ENCODE data around the gene ACVR1B. TPM values are rescaled to one million over a fixed set of nuclear protein-coding genes. Genes with fewer than 3 reads are reported as not detected.

The ACVR1B gene
- total RNA-seq, 1 donor, result 17.1 TPM

GRCh38 chr12:51932218-51933076 lies 19.1 kb upstream of the ACVR1B start:
- peak; percentile 39 for DNase-seq (ENCODE audit: low read depth)
- no peak overlapping the region for H3K4me3 ChIP-seq (ENCODE audit: low read depth, low read length)
- no peak for TF ChIP-seq CTCF (IDR thresholded peaks at IDR 0.05; ENCODE audit: insufficient read depth, low read length)

DNA sequence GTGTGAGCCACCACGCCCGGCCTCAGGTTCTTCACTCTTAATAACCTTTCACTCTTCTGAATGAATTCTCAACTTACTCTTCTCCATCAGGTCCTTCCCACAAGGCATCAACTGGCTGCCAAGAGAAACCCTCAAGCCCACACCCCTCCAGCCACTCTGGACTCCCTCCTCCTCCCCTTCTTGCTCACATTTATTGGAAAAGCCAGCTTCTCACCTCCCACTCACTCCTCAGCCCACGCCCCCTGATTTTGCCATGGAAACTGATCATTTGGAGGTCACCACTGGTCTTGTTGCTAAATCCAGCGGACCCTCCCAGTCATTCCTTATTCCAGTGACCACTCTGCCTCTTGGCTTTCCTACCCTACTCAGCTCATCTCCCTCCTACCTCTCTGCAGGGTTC lies 17.4 kb upstream of the ACVR1B start:
- no peak overlapping the region for H3K4me3 ChIP-seq (ENCODE audit: low read depth, low read length)
- DNase-seq (ENCODE audit: low read depth), result no peak
- TF ChIP-seq CTCF (IDR thresholded peaks at IDR 0.05; ENCODE audit: insufficient read depth, low read length), result no peak

DNA sequence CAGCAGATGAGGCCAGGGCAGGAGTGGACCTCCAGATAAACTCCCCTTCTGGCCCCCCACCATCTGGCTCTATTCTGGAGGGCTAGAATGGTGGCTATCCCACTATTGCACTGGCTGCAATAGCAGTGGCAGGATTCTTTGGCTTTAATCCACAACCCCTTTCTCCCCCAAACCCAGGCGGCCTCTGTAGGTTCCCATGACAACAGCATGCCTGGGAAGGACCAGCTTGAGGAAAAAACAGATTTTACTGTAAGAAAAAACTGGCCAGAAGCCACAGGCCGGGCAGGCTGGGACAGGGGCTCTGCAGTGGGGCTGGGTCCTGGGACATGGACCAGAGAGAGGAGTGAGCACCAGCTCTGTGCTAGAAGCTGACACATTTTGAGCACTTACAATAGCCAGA lies 13.6 kb upstream of the ACVR1B start:
- TF ChIP-seq CTCF (IDR thresholded peaks at IDR 0.05; ENCODE audit: insufficient read depth, low read length), result no peak
- no peak overlapping the region for H3K4me3 ChIP-seq (ENCODE audit: low read depth, low read length)
- no peak for DNase-seq (ENCODE audit: low read depth)

GRCh38 chr12:51938726-51939125 lies 12.8 kb upstream of the ACVR1B start:
- DNase-seq (ENCODE audit: low read depth), result no peak
- H3K4me3 ChIP-seq (ENCODE audit: low read depth, low read length), result no peak overlapping the region
- TF ChIP-seq CTCF (IDR thresholded peaks at IDR 0.05; ENCODE audit: insufficient read depth, low read length), result no peak

DNA sequence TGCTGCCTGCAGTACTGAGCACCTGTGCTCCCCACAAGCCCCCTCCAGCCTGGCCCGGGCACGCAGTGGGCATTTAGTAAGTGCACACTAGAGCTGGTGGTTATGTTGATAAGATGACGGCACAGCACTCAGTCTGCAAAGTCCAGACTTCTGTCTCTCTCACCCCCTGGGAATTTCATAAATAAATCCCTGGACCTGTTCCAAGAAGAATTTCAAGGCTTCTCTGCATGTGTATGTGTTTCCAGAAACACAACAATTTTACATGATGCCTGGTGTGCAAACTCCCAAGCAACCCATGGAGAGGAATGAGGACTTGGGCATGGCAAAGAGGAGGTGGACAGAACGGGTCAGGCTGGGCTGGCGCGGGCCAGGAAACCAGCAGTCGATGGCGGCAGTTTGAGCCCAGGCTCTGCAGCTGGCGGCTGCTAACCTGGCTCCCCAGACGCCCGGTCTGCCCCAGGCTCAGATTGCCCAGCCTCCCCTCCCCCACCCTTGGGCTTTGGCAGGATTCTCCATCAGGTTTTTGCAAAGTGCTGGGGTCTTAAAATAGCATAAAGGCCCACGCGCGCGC lies 10.4 kb upstream of the ACVR1B start:
- DNase-seq (ENCODE audit: low read depth), result peak; percentile 52

DNA sequence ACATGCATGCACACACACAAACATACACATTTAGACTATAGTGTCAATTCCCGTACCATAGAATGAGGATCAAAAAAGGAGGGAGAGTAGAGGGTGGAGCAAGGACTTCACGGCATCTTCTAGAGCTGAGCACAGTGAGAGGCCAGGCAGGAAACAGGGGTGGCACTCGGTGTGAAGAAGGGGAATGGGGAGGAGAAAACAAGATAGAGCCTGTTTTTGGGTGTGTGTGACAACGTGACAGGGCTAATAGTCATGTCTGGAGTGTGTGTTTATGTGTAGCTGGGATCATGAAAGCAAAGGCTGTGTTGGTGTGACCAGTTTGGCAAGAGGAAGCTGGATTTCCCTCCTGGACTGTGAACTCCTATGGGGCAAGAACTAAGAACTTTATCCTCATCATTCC lies 9.9 kb upstream of the ACVR1B start:
- no peak for DNase-seq (ENCODE audit: low read depth)
- H3K4me3 ChIP-seq (ENCODE audit: low read depth, low read length), result no peak overlapping the region
- TF ChIP-seq CTCF (IDR thresholded peaks at IDR 0.05; ENCODE audit: insufficient read depth, low read length), result no peak

More for the DNA sequence above, 10.4 kb upstream of the ACVR1B start:
- H3K4me3 ChIP-seq (ENCODE audit: low read depth, low read length), result no peak overlapping the region
- no peak for TF ChIP-seq CTCF (IDR thresholded peaks at IDR 0.05; ENCODE audit: insufficient read depth, low read length)

Data from fibroblast of the aortic adventitia (primary cell).